Neuronal stem cell (in vitro differentiated cells): ENCODE results near the gene CDC73.

ENCODE experiments used
- DNase-seq: peaks from one replicate; pipeline ENCODE4 v3.0.0-alpha.2; 2013; ENCODE audit warnings: low spot score
- H2AFZ ChIP-seq: one replicate; pipeline ENCODE4 v1.6.1; 2013; ENCODE audit warnings: mild to moderate bottlenecking, low read length, inconsistent platforms
- H2AK5ac ChIP-seq: 2 replicates; pipeline ENCODE4 v1.6.1; 2013; ENCODE audit warnings: low read depth, mild to moderate bottlenecking, inconsistent platforms, low read length, moderate library complexity, mixed read lengths
- H2BK120ac ChIP-seq: 2 replicates; pipeline ENCODE4 v1.6.1; 2013; ENCODE audit warnings: low read depth, mild to moderate bottlenecking, inconsistent platforms, low read length, moderate library complexity, mixed read lengths
- H2BK12ac ChIP-seq: one replicate; pipeline ENCODE4 v1.6.1; 2013; ENCODE audit warnings: low read length, inconsistent platforms
- H2BK15ac ChIP-seq: 2 replicates; pipeline ENCODE4 v1.6.1; 2013; ENCODE audit warnings: mild to moderate bottlenecking, low read length, inconsistent platforms, mixed read lengths
- H2BK5ac ChIP-seq: one replicate; pipeline ENCODE4 v1.6.1; 2013; ENCODE audit warnings: inconsistent platforms, mild to moderate bottlenecking, low read length, moderate library complexity
- H3K14ac ChIP-seq: one replicate; pipeline ENCODE4 v1.6.1; 2013; ENCODE audit warnings: low read length, inconsistent platforms
- H3K18ac ChIP-seq: 2 replicates; pipeline ENCODE4 v1.6.1; 2013; ENCODE audit warnings: low read length, inconsistent platforms
- H3K23ac ChIP-seq: 2 replicates; pipeline ENCODE4 v1.6.1; 2013; ENCODE audit warnings: low read depth, mild to moderate bottlenecking, mixed read lengths, low read length, inconsistent platforms; ENCODE audit not compliant: poor library complexity
- H3K27ac ChIP-seq: replicated peaks from 3 replicates; pipeline ENCODE4 v1.5.1; 2013; ENCODE audit warnings: low read length, inconsistent platforms
- H3K27me3 ChIP-seq, 3 experiments: 2 replicates each; pipeline ENCODE4 v1.6.1; 2013; ENCODE audit warnings: low read length in 3 of 3, mild to moderate bottlenecking in 2 of 3, inconsistent platforms in 1 of 3, low read depth in 1 of 3, mixed read lengths in 1 of 3, moderate library complexity in 1 of 3; ENCODE audit not compliant: control insufficient read depth in 3 of 3, insufficient read depth in 3 of 3
- H3K36me3 ChIP-seq, 2 donors: replicated peaks in 1 of 2; 2 replicates each; pipeline ENCODE4 v1.6.1; 2013; ENCODE audit warnings: low read length in 2 of 2; ENCODE audit not compliant: control insufficient read depth in 2 of 2, insufficient read depth in 2 of 2
- H3K4ac ChIP-seq: 2 replicates; pipeline ENCODE4 v1.6.1; 2013; ENCODE audit warnings: inconsistent platforms, mild to moderate bottlenecking, low read length, moderate library complexity
- H3K4me1 ChIP-seq, 2 donors: 1 replicate in 1 of 2; 2 replicates in 1 of 2; pipeline ENCODE4 v1.6.1; 2013; ENCODE audit warnings: low read length in 2 of 2, low read depth in 1 of 2; ENCODE audit not compliant: control insufficient read depth in 2 of 2, insufficient read depth in 1 of 2
- H3K4me2 ChIP-seq: one replicate; pipeline ENCODE4 v1.6.1; 2013; ENCODE audit warnings: mild to moderate bottlenecking, low read length, inconsistent platforms; ENCODE audit not compliant: insufficient read depth, poor library complexity, severe bottlenecking
- H3K4me3 ChIP-seq, 2 donors: 2 replicates each; pipeline ENCODE4 v1.5.1; 2013; ENCODE audit warnings: low read length in 2 of 2, mild to moderate bottlenecking in 2 of 2, inconsistent platforms in 1 of 2, moderate library complexity in 1 of 2
- H3K79me1 ChIP-seq: one replicate; pipeline ENCODE4 v1.6.1; 2013; ENCODE audit warnings: low read depth, mild to moderate bottlenecking, inconsistent platforms, low read length, moderate library complexity
- H3K9ac ChIP-seq: one replicate; pipeline ENCODE4 v1.6.1; 2013; ENCODE audit warnings: mild to moderate bottlenecking, low read depth, low read length, inconsistent platforms; ENCODE audit not compliant: poor library complexity
- H3K9me3 ChIP-seq, 2 donors: replicated peaks in 1 of 2; 2 replicates each; pipeline versions ENCODE3 to v1.6.1; 2013; ENCODE audit warnings: low read length in 2 of 2, mild to moderate bottlenecking in 2 of 2, inconsistent platforms in 1 of 2, low read depth in 1 of 2, mixed read lengths in 1 of 2, moderate library complexity in 1 of 2; ENCODE audit not compliant: control insufficient read depth in 2 of 2, insufficient read depth in 1 of 2
- H4K8ac ChIP-seq: one replicate; pipeline ENCODE4 v1.6.1; 2013; ENCODE audit warnings: low read depth, mild to moderate bottlenecking, inconsistent platforms, low read length, moderate library complexity
- H4K91ac ChIP-seq: one replicate; pipeline ENCODE4 v1.6.1; 2013; ENCODE audit warnings: low read length, low read depth, mild to moderate bottlenecking, inconsistent platforms; ENCODE audit not compliant: poor library complexity
- WGBS, 2 donors: extraction: QIAGEN DNeasy Blood & Tissue Kit; methylation state at CpG; one replicate each; pipeline ENCODE4 v1.1.7; 2013; ENCODE audit warnings: missing lambda C conversion rate in 2 of 2, mixed read lengths in 1 of 2; ENCODE audit not compliant: insufficient read length in 2 of 2, insufficient replicate concordance in 1 of 2; ENCODE audit errors: extremely low coverage in 2 of 2; 5-methylcytosine and 5-hydroxymethylcytosine counted together

Gene CDC73

DNA sequence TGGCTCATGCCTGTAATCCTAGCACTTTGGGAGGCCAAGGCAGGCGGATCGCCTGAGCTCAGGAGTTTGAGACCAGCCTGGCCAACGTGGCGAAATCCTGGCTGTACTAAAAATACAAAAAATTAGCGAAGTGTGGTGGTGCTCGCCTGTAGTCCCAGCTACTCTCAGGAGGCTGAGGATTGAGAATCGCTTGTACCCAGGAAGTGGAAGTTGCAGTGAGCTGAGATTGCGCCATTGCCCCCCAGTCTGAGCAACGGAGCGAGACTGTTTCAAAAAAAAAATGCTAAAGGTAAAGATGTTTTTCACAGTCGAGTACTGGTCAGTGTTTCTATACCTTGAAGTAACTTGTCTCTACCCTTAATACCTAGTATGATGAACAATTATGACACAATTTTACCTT, 27.7 kb upstream of the CDC73 start:
- Histone ChIP-seq H2BK15ac (no peak overlapping the region), H2AK5ac (no peak overlapping the region), H3K36me3 (peaks cover 2 to 85% of the 10 kb centered on the region in 2 donors), H3K4me2 (no peak overlapping the region), H4K91ac (no peak overlapping the region), H2AFZ (no peak overlapping the region), H3K27ac (no peak overlapping the region), H4K8ac (no peak overlapping the region), H3K4me3 (no peak overlapping the region), H2BK5ac (no peak overlapping the region), H3K23ac (no peak overlapping the region), H3K9ac (no peak overlapping the region), H2BK120ac (no peak overlapping the region), H3K14ac (no peak overlapping the region), H3K4me1 (no peaks in the 10 kb centered on the region), H3K9me3 (no peaks in the 10 kb centered on the region), H3K4ac (no peak overlapping the region), H3K79me1 (no peaks in the 10 kb centered on the region), H3K27me3 (no peaks in the 10 kb centered on the region), H3K18ac (no peak overlapping the region), H2BK12ac (no peak overlapping the region)
- WGBS, 2 donors = no CpG with 5 or more reads among the region's 11 CpGs
- no peak for DNase-seq

DNA sequence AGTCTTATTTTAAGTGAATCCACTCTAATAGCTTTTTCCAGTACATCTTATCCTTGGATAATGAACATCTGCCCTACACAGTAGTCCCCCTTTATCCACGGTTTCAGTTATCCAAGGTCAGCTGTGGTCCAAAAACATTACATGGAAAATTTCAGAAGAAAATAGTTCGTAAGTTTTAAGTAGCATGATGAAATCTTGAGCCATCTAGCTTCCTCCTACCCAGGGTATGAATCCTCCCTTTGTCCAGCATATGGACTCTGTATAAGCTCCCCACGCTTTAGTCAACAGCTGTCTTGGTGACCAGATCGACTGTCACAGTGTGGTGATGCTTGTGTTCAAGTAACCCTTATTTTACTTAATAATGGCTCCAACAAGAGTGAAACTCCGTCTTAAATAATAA, 19.2 kb upstream of the CDC73 start:
- Histone ChIP-seq H3K4me1 (no peaks in the 10 kb centered on the region), H3K36me3 (peaks cover 0 to 28% of the 10 kb centered on the region in 2 donors), H3K4me3 (no peak overlapping the region), H3K4me2 (no peak overlapping the region), H3K23ac (no peak overlapping the region), H2BK120ac (no peak overlapping the region), H3K27ac (no peak overlapping the region), H3K27me3 (no peaks in the 10 kb centered on the region), H3K79me1 (no peaks in the 10 kb centered on the region), H2BK12ac (no peak overlapping the region), H3K4ac (no peak overlapping the region), H2AFZ (no peak overlapping the region), H4K91ac (no peak overlapping the region), H3K9me3 (no peaks in the 10 kb centered on the region), H2AK5ac (no peak overlapping the region), H2BK15ac (no peak overlapping the region), H3K9ac (no peak overlapping the region), H2BK5ac (no peak overlapping the region), H3K18ac (no peak overlapping the region), H4K8ac (no peak overlapping the region), H3K14ac (no peak overlapping the region)
- no CpG with 5 or more reads among the region's 5 CpGs for WGBS, 2 donors
- DNase-seq = no peak

DNA sequence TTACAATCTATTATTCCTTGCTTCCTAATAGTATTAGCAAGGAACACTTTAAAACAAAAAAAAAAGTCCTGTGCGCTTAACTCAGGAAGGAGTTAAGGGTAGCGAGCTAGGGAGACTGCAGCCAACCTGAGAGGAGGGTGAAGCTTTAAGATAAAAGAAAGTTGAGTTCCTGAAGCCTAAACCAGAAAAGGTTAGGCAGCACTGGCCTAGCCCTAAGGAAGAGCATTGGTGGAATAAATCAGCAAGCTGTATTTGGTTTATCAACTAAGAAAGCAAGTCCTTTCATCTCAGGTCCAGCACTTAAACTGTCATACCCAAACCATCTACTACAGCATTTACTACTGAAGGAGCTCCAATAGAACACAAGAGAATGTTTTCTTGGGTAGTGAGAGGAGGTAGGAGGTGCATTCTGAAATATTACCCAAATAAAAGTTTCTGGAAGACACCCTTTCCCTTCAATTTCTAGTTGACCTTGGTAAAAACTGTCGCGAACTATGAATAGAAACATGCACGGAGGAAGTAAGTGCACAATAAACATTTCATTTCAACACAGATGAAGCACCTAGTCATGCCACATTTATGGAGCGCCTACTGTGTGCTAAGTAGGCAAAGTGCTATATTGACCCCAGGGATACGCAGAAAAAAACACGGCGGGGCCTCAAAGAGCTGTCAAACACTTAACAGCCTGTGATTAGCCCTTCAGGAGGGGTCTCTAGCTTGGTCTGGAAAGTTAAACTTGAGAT, 17.9 kb upstream of the CDC73 start:
- Histone ChIP-seq H2AFZ (peak overlapping the region; percentile 93), H3K14ac (no peak overlapping the region), H2BK12ac (no peak overlapping the region), H2BK15ac (no peak overlapping the region), H3K23ac (no peak overlapping the region), H2BK120ac (no peak overlapping the region), H4K91ac (no peak overlapping the region), H3K79me1 (no peaks in the 10 kb centered on the region), H3K4me3 (peak overlapping the region; percentile 73 to 90), H3K4me1 (no peaks in the 10 kb centered on the region), H2BK5ac (no peak overlapping the region), H3K27me3 (no peaks in the 10 kb centered on the region), H3K4me2 (peak overlapping the region; percentile 84), H3K27ac (no peak overlapping the region), H2AK5ac (no peak overlapping the region), H4K8ac (no peak overlapping the region), H3K9ac (no peak overlapping the region), H3K18ac (no peak overlapping the region), H3K9me3 (no peaks in the 10 kb centered on the region), H3K4ac (no peak overlapping the region), H3K36me3 (peaks cover 0 to 18% of the 10 kb centered on the region in 2 donors)
- WGBS, 2 donors = no CpG with 5 or more reads among the region's 9 CpGs
- DNase-seq = no peak

DNA sequence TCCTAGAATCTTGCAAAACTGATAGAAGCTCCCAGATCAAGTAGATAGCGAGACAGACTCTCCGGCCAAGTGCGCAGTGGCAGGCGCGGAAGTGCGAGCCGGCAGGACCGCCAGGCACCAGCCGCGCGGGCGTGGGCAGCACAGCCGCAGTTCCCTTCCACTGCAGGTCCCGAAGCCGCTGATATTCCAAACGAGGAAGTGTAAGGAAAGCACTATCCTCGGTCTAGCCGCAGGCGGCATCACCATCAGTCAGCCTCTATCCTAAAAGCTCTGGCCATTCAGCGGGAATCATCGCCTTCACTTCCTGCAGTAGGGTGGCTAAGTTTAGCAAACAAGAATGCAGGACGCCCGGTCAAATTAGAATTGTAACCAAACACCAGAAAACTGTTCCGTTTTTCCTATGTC, 17.3 kb upstream of the CDC73 start:
- H3K23ac ChIP-seq = peak overlapping the region; percentile 17
- H3K18ac ChIP-seq = no peak overlapping the region
- no peak overlapping the region for H3K14ac ChIP-seq
- no peak for DNase-seq
- no peaks in the 10 kb centered on the region for H3K79me1 ChIP-seq
- no peak overlapping the region for H2AK5ac ChIP-seq
- no peaks in the 10 kb centered on the region for H3K4me1 ChIP-seq
- H3K4me2 ChIP-seq = peak overlapping the region; percentile 84
- no peak overlapping the region for H3K4ac ChIP-seq
- H3K36me3 ChIP-seq = peaks cover 0 to 13% of the 10 kb centered on the region in 2 donors
- H3K27ac ChIP-seq = peak overlapping the region; percentile 73
- no peak overlapping the region for H2BK12ac ChIP-seq
- WGBS, 2 donors = no CpG with 5 or more reads among the region's 24 CpGs
- H2BK120ac ChIP-seq = no peak overlapping the region
- no peak overlapping the region for H4K91ac ChIP-seq
- no peak overlapping the region for H2BK15ac ChIP-seq
- H4K8ac ChIP-seq = no peak overlapping the region
- H2AFZ ChIP-seq = peak overlapping the region; percentile 93
- H2BK5ac ChIP-seq = no peak overlapping the region
- H3K27me3 ChIP-seq = no peaks in the 10 kb centered on the region
- H3K9ac ChIP-seq = peak overlapping the region; percentile 71
- peak overlapping the region; percentile 73 to 90 for H3K4me3 ChIP-seq
- no peaks in the 10 kb centered on the region for H3K9me3 ChIP-seq
